Tibial nerve (tissue), 4 donors: ENCODE measurements around the gene LARP6. TPM values are rescaled to one million over a fixed set of nuclear protein-coding genes. Genes with fewer than 3 reads are reported as not detected.
"Not testable (repeated sequence)": the region's sequence is repeated elsewhere in the genome, so short reads cannot be mapped to it uniquely, and the experiment has no call there.

Experiments
- DNase-seq, 2 donors: peaks; one replicate each; pipeline ENCODE4 v3.0.0-alpha.2; 2019; ENCODE audit warnings: low spot score in 2 of 2
- H3K27ac ChIP-seq, 4 donors: fragments of 200-600 bp; sonication (generic) in 3 of 4; one replicate each; pipeline ENCODE4 v1.5.1; 2017 to 2019; ENCODE audit warnings: mild to moderate bottlenecking in 1 of 4
- H3K27me3 ChIP-seq, 2 donors: fragments of 200-600 bp; sonication (generic) in 1 of 2; one replicate each; pipeline versions ENCODE4 v1.5.1 to v1.6.0; 2017 to 2019
- H3K36me3 ChIP-seq, 3 donors: fragments of 200-600 bp; sonication (generic); one replicate each; pipeline ENCODE4 v1.5.1; 2018 to 2019
- H3K4me1 ChIP-seq, 4 donors: fragments of 200-600 bp; sonication (generic) in 3 of 4; one replicate each; pipeline ENCODE4 v1.5.1; 2017 to 2019
- H3K4me3 ChIP-seq, 4 donors: fragments of 200-600 bp; sonication (generic) in 3 of 4; one replicate each; pipeline ENCODE4 v1.5.1; 2017 to 2019; ENCODE audit warnings: mild to moderate bottlenecking in 1 of 4, moderate library complexity in 1 of 4
- H3K9me3 ChIP-seq, 4 donors: fragments of 200-600 bp; sonication (generic) in 3 of 4; one replicate each; pipeline ENCODE4 v1.5.1; 2017 to 2019
- EP300 ChIP-seq, 2 donors: sonication (generic); formaldehyde crosslinking; IDR thresholded peaks; one replicate each; pipeline ENCODE4 v1.6.1; 2017; ENCODE audit warnings: antibody characterized with exemption in 2 of 2, mild to moderate bottlenecking in 1 of 2
- POLR2A ChIP-seq, 2 donors: fragments of 450-650 bp; IDR thresholded peaks; one replicate each; pipeline ENCODE4 v1.6.1; 2017; ENCODE audit warnings: antibody characterized with exemption in 2 of 2, mild to moderate bottlenecking in 2 of 2, moderate library complexity in 2 of 2
- WGBS, 2 donors: methylation state at CpG; one replicate each; pipeline ENCODE4 v1.1.5; 2018; 5-methylcytosine and 5-hydroxymethylcytosine counted together
- total RNA-seq, 4 donors: library from RNA; depleted of rRNA; stranded (reverse); fragments of >200 nt; gene quantifications; one replicate each; pipeline ENCODE4 v1.1.0, GENCODE V29; 2016
- TF ChIP-seq, protein P1 (sequence below), 5 experiments: fragments of 200-600 bp in 3 of 5; fragments of 450-650 bp in 2 of 5; sonication (generic) in 3 of 5; IDR thresholded peaks; one replicate each; pipeline ENCODE4 v1.5.1; 2016 to 2019; ENCODE audit warnings: antibody characterized with exemption in 5 of 5, mild to moderate bottlenecking in 3 of 5, moderate library complexity in 2 of 5

LARP6 gene
- total RNA-seq, 4 donors from 2014 or later: 29.9 to 86.3 (median 54.8) TPM

DNA sequence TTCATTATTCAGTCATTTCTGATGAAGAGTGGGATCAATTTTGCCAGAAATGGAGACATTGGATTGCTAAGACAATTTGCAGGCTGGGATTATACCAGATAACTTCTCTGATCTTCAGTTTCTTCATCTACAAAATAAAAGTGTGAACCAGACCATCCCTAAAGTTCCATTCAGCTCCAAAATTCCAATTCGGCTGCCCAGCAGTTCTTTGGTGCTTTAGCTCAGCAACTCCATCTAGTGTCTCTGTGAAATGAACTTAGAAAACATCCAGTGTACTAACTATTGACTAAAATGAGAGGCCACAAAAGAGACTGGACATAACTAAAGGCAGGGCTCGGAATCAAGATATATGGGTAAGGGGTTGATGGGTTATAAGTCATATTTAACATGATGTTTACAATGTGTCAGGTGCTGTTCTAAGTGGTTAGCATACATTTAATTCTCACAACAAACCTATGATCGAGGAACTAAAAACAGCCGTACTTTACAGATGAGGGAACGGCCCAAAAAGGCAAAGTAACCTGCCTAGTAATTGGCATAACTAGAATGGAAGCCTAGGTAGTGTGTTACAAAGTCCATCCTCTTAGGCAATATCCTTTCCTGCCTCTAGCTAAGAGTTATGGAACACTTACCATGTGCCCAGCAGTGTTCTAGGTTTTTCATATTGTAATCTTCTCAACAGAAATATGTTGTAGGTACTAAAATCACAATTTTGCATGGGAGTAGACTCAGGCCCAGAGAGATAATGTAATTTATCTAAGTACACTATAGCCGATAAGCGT, 21.2 kb upstream of the LARP6 start:
- no peaks in the 10 kb centered on the region for H3K9me3 ChIP-seq
- H3K36me3 ChIP-seq: no peaks in the 10 kb centered on the region
- H3K27me3 ChIP-seq: no peaks in the 10 kb centered on the region
- peak overlapping the region in 1 of 4 donors; percentile 40 for H3K27ac ChIP-seq
- no peak overlapping the region for H3K4me3 ChIP-seq
- TF ChIP-seq POLR2A (IDR thresholded peaks at IDR 0.05): no peak
- TF ChIP-seq EP300 (IDR thresholded peaks at IDR 0.05): peak in 1 of 2 donors; percentile 25
- TF ChIP-seq, protein P1, sequence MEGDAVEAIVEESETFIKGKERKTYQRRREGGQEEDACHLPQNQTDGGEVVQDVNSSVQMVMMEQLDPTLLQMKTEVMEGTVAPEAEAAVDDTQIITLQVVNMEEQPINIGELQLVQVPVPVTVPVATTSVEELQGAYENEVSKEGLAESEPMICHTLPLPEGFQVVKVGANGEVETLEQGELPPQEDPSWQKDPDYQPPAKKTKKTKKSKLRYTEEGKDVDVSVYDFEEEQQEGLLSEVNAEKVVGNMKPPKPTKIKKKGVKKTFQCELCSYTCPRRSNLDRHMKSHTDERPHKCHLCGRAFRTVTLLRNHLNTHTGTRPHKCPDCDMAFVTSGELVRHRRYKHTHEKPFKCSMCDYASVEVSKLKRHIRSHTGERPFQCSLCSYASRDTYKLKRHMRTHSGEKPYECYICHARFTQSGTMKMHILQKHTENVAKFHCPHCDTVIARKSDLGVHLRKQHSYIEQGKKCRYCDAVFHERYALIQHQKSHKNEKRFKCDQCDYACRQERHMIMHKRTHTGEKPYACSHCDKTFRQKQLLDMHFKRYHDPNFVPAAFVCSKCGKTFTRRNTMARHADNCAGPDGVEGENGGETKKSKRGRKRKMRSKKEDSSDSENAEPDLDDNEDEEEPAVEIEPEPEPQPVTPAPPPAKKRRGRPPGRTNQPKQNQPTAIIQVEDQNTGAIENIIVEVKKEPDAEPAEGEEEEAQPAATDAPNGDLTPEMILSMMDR (IDR thresholded peaks at IDR 0.05): peak; percentile 10 to 69 (median 53)
- H3K4me1 ChIP-seq: peaks cover 0 to 7% (median 0%) of the 10 kb centered on the region in 4 donors
- WGBS, 2 donors: 72 to 79% methylated on average over 7 of the region's 7 CpGs
- no peak for DNase-seq

DNA sequence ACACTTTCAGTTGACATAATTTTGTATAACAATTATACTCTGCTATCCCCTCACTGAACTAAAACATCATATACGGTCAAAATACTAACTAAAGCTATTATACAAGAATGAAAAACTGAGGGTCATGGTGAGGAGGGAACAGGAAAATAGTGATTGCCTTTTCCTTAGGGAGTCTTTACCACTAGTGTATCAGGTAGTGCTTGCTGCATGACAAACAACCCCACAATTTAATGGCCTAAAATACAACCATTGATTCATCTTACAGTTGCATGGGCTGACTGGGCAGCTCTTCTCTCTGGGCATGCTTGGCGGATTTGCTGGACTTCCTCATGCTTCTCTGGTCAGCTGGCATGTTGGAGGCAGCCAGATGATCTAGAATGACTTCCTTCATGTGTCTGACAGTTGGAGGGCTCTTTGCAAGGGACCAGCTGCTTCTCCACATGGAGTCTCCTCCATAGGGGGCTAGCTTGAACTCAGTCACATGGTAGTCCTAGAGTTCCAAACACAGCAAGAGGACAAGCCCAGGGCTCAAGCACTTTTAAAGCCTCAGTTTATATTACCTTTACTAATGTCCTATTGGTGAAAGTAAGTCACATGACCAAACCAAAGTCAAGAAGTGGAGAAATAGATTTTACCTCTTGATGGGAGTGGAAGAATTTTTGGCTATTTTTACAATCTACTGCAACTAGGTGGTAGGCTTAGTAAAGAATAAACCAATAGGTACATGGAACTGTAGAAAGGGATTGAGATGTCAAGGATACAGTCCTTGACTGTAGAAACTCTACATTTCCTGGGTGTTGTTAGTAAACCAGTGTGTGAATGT, 19.5 kb upstream of the LARP6 start:
- no peak overlapping the region for H3K27ac ChIP-seq
- TF ChIP-seq, protein P1 (IDR thresholded peaks at IDR 0.05): no peak
- TF ChIP-seq POLR2A (IDR thresholded peaks at IDR 0.05): no peak
- no peak for TF ChIP-seq EP300 (IDR thresholded peaks at IDR 0.05)

DNA sequence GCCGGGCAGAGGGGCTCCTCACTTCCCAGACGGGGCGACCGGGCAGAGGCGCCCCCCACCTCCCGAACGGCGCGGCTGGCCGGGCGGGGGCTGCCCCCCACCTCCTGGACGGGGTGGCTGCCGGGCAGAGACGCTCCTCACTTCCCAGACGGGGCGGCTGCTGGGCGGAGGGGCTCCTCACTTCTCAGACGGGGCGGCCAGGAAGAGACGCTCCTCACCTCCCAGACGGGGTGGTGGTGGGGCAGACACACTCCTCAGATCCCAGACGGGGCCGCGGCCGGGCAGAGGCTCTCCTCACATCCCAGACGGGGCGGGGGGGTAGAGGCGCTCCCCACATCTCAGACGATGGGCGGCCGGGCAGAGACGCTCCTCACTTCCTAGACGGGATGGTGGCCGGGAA, 17.5 kb upstream of the LARP6 start:
- H3K36me3 ChIP-seq, H3K4me3 ChIP-seq, H3K27me3 ChIP-seq, H3K9me3 ChIP-seq, DNase-seq, H3K27ac ChIP-seq: not testable (repeated sequence)
- 92 to 96% methylated on average over 6 to 31 of the region's 34 CpGs for WGBS, 2 donors
- peaks cover 0 to 39% (median 16%) of the 10 kb centered on the region in 4 donors for H3K4me1 ChIP-seq

More for the DNA sequence above, 19.5 kb upstream of the LARP6 start:
- Histone ChIP-seq H3K36me3 (no peaks in the 10 kb centered on the region), H3K27me3 (no peaks in the 10 kb centered on the region), H3K4me1 (peaks cover 0 to 24% (median 4%) of the 10 kb centered on the region in 4 donors), H3K4me3 (no peak overlapping the region), H3K9me3 (no peaks in the 10 kb centered on the region)
- WGBS, 2 donors: 100% methylated on average over 2 of the region's 2 CpGs
- no peak for DNase-seq

DNA sequence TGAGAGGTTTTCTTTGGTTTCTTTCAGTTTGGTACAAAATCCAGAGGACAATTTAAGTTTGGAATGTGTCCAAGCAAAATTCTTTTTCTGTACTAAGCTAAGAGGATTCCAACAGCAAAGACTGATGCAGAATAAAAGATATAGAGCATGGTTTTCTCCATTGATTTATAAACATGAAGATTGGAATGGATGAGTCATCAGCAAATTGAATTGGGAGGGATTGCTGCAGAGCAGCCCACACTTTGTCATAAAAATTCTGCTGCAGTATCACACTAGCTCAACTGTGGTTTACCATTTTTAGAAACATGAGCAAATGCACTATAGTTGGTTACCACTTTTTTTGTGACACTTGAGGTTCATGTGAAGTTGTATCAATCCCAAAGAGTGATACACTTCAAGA, 16.1 kb upstream of the LARP6 start:
- TF ChIP-seq EP300 (IDR thresholded peaks at IDR 0.05) (no peak), POLR2A (IDR thresholded peaks at IDR 0.05) (no peak)
- TF ChIP-seq, protein P1 (IDR thresholded peaks at IDR 0.05): no peak
- Histone ChIP-seq H3K4me1 (peaks cover 0 to 39% (median 16%) of the 10 kb centered on the region in 4 donors), H3K27me3 (no peaks in the 10 kb centered on the region), H3K27ac (peak overlapping the region in 1 of 4 donors; percentile 59), H3K9me3 (no peaks in the 10 kb centered on the region), H3K36me3 (no peaks in the 10 kb centered on the region), H3K4me3 (no peak overlapping the region)
- DNase-seq: no peak

DNA sequence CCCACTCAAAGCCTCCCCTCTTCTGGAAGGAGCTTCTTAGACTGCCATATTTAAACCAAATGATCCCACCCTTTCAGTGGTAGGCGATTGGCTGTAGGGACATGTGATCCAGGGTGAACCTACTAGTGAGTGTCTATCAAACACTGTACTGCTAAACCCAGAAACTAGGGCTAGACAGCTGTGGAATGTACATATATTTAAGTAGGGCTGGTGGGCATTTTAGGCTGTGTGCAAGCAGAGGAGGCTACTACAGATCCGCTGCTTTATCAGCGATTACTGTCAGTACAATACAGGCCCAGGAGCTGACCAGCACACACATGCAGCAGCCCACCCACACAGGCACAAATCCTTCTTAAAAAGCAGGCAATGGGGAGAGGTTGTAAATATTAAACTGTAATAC, 15.4 kb upstream of the LARP6 start:
- Histone ChIP-seq H3K4me1 (peaks cover 0 to 40% (median 17%) of the 10 kb centered on the region in 4 donors), H3K4me3 (no peak overlapping the region), H3K27me3 (no peaks in the 10 kb centered on the region), H3K9me3 (no peaks in the 10 kb centered on the region), H3K27ac (peak overlapping the region in 1 of 4 donors; percentile 77), H3K36me3 (no peaks in the 10 kb centered on the region)
- TF ChIP-seq, protein P1 (IDR thresholded peaks at IDR 0.05): no peak
- TF ChIP-seq EP300 (IDR thresholded peaks at IDR 0.05) (no peak), POLR2A (IDR thresholded peaks at IDR 0.05) (no peak)
- 52 to 71% methylated on average over 3 of the region's 3 CpGs for WGBS, 2 donors
- no peak for DNase-seq
